ENCODE results near the gene COMMD7. TPM values are rescaled to one million over a fixed set of nuclear protein-coding genes. Genes with fewer than 3 reads are reported as not detected.
"Not testable (repeated sequence)": the region's sequence is repeated elsewhere in the genome, so short reads cannot be mapped to it uniquely, and the experiment has no call there.

The COMMD7 gene
- total RNA-seq, 1 experiment from 2014 or later: 26.7 TPM

- DNase-seq (ENCODE audit: low read depth): not testable (repeated sequence)
Measured at GRCh38 chr20:32729334-32729733, 13.9 kb downstream of the COMMD7 start.

- not testable (repeated sequence) for DNase-seq (ENCODE audit: low read depth)
Measured at GRCh38 chr20:32728435-32728834, 14.8 kb downstream of the COMMD7 start.

DNA sequence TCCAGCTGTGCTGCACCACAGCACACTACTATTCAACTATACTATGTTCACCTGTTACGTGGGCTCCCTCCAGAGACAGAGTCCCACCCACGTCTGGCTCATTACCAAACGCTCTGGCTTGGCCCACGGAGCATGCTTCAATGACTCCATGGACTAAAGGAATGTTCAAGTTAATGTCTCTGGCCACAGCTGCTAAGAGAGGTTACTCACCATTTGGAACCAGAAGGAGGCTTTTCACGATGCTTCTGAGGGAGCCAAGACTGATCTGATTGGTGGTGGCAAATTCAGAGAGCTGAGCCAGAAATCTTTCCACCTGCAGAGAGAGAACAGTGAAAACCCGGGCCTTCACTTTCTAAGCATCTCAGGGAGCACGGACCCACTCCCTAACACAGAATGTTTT lies 15.6 kb downstream of the COMMD7 start:
- DNase-seq (ENCODE audit: low read depth): peak; percentile 83

DNA sequence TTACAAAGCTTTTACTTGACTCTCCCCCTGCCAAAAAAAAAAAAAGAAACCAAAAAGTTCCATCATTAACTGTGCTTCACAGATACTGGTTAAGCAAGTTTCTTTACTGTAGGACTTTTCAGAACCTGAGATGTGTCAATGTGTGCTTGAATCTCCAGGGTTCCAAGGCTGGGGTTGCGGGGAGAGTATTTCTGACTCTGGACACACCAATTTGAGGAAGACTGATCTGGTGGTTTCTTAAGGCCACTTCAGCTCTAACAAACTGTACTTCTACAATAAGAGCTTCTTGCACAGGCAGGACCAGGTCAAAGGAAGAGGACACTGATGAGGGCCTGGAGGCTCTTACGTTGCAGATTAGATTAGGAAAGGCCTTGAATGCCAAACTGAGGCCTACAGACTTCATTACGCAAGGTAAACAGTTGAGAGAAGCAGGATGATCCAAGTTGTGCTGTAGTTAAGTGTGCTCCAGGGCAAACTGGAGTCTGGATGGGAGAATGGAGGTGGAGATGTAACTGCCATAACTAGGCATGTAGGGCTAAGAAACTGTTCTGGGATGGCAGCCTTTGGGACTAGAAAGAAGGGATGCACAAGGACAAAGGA lies 24.4 kb downstream of the COMMD7 start:
- DNase-seq (ENCODE audit: low read depth): no peak

GRCh38 chr20:32711346-32711745 lies 31.9 kb downstream of the COMMD7 start:
- DNase-seq (ENCODE audit: low read depth): no peak

DNA sequence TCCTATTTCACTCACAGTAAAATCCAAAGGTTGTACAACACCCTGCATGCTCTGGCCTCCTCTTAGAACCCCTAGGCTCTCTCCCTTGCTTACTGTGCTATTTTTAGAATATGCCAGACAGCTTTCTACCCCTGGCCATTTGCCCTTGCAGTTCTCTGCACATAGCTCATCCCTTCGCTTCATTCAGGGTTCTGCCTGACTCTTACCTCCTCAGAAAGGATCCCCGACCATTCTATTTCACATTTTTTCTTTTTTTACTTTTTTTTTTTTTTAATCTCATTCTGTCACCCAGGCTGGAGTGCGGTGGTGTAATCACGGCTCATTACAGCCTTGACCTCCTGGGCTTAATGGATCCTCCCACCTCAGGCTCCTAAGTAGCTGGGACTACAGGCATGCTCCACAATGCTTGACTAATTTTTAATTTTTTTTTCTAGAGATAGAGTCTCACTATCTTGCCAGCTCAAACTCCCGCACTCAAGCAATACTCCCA lies 33.6 kb downstream of the COMMD7 start:
- no peak for DNase-seq (ENCODE audit: low read depth)

- DNase-seq (ENCODE audit: low read depth): not testable (repeated sequence)
Measured at GRCh38 chr20:32709029-32709631, 34.1 kb downstream of the COMMD7 start.

DNA sequence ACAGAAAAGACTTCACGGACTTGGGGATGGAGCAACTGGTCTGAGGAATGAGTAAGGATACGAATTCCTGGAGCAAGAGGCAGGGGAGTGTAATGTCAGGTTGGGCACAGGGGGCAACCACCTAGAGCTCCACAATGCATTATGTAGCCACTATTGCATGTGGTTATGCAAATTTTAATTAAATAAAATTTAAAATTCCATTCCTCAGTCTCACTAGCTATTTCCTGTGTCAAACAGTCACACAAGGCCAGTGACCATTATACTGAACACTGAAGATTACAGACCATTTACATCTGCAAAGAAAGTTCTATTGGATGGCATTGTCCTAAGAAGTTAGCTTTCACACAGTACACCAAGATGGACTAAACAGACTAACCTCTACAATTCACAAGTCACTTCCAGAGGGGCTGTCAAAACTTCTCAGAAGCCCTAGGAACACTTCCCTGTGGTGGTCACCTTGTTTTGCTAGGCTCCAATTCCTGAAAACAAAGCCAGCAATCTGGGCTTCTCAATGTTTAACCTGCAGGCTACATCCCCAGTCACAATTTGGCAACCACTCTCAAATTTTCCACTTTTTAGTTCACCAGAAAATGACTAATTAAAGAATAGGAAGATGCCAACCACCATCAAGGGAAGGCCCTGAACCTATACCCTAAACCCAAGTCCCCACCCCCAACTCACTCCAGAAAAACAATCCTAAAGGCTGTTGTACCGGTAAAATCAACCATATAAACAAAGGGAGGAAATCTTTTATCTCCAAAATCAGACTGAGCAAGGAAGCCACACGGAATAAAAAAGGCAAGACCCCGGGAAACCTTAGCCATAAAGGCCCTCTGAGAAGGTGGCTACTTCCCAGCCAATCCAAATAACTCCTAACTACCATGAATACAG lies 35.3 kb downstream of the COMMD7 start:
- DNase-seq (ENCODE audit: low read depth): no peak

- DNase-seq (ENCODE audit: low read depth): no peak
Measured at GRCh38 chr20:32706486-32706885, 36.8 kb downstream of the COMMD7 start.

DNA sequence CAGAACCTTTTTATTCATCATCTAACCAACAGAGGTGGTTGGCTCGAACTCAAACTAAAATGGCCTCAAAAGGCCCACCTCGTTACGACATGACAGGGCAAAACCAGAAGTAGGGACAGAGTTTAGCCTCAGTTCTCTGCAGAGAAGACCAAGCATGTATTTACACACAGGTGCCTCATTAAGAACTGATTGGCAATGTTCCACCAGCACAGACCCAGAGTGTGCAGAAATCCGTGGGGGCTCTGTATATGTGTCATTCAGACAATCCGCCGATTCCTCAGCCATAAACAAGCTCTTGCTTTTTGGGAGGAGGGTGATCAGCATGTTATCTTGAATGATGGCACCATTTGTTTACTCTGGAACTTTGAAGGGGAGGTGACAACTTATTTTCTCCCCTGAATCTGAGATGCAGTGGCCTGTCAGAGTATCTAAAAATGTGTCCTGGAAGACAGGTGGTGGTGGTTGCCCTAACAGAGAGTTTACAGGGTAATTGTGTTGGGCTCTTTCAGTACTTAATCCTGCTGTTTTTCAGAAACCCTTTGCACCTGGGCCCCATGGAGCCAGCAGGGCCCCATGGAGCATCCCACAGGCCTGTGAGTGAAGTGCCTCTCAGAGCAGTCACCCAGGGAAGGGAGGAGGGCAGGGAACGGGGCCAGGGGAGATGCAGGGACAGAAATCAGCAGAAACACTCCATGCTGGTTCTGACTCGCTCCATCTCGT lies 40.4 kb downstream of the COMMD7 start:
- DNase-seq (ENCODE audit: low read depth): no peak

- no peak for DNase-seq (ENCODE audit: low read depth)
Measured at GRCh38 chr20:32697608-32698007, 45.7 kb downstream of the COMMD7 start.

GRCh38 chr20:32695089-32695488 lies 48.2 kb downstream of the COMMD7 start:
- DNase-seq (ENCODE audit: low read depth): no peak

DNA sequence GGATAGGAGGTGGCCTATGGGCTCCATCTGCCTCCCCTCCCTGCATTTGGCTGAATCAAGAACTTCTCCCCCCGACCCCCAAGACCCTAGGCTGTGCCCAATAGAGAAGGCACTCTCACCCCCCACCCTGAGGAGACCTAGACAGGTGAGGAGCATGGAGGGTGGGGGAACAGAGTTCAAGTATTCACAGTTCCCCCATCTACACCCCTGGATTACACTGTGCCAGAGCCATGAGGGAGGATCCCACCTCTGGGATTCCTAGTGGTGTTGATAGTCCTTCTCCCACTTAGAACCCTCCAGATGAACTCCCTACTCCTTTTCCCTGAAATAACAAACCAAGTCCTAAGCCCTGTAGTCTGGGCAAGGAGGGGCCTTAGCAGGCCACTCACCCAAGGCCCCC lies 54.3 kb downstream of the COMMD7 start:
- DNase-seq (ENCODE audit: low read depth): not testable (repeated sequence)

DNA sequence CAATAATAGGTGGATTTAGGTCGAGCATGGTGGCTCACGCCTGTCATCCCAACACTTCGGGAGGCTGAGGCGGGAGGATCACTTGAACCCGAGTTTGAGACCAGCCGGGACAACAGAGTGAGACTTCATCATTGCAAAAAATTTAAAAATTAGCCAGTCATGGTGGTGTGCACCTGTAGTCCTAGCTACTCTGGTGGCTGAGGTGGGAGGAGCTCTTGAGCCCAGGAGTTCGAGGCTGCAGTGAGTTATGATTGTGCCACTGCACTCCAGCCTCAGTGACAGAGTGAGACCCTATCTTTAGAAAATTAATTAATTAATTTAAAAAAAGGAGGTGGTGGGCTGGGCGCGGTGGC lies 56.1 kb downstream of the COMMD7 start:
- no peak for DNase-seq (ENCODE audit: low read depth)

GRCh38 chr20:32686530-32687179 lies 56.6 kb downstream of the COMMD7 start:
- no peak for DNase-seq (ENCODE audit: low read depth)

DNA sequence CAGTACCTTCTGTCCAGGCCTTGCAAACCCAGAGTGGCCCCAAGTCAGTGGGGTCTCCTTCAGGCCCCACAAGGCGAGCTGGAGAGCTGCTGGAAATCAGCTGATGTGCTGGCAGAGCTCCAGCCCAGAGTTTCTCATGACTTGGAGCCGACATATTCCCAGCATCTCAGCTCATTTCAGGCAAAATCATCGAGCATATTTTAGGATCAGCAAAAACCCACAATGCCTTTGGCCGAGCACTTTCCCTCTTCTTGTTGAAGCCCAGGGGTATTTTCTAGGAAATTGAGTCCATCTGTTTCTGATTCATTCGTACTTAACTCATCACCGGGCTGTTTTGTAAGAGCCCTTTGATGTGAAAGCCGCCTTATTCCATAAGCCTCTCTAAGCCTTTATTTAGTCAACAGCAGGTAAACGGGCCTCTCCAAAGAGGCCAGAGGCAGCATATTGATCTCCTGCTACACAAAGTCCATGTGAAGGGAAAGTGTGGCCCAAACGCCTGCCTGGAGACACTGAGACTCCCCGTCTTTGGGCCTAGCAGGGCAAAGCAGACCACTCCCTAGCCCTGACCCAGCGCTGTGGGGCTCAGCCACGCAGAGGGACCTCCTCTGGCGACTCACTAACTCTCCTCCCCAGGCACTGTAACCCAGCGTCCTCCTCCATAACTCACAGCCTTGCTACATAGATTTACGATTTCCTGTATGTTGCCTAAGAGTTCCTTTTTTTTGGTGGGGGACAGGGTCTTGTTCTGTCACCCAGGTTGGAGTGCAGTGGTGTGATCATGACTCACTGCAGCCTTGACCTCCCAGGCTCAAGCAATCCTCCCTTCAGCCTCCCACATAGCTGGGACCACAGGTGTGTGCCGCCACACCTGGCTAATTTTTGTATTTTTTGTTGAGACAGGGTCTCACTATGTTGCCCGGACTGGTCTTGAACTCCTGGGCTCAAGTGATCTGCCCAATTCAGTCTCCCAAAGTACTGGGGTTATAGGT lies 57.4 kb downstream of the COMMD7 start:
- DNase-seq (ENCODE audit: low read depth): peak; percentile 47

- DNase-seq (ENCODE audit: low read depth): no peak
Measured at GRCh38 chr20:32682508-32682987, 60.7 kb downstream of the COMMD7 start.

DNA sequence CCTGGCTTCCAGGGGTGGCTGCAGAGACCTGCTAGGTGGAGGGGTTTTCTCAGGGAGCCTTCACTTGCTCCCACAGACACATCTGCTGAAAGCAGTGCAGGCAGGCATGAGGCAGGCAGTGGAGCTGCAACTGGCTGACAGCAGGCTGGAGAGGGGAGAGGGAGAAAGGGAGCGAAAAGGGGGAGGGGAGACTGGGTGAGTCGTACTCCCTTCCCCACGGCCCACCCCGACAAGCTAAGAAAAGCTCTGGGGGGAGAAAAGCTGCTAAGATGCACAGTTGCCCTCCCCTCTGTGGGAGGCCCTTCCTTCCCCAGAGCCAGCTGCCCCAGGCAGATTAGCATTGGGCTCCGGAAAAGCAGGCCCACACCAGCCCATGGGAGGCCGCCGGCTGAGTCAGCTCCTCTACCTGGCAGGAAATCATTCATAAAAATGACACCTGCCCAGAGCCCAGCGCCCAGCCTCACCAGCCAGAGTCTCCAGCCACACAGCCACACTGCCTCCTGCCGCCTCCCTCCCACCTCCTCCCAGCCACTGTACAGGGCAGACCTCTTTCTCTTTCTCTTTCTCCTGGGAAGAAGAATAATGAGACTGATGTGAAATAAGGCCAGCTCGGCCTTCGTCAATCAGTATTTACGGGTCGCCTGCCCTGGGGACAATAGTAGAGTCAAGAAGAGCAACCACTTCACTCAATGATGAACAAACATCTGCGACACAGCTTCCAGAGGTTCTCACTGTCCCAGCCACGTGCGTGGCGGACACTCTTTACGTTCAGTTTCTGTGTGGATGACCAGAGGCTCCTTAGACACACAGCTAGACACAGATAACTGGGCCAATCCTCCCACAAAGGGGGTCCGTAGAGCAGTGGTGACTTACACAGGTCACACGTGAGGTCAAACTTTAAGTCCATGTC lies 61.8 kb downstream of the COMMD7 start:
- no peak for DNase-seq (ENCODE audit: low read depth)

Data from LHCN-M2 (cell line).